ENCODE data around the gene DSCAML1.

Gene DSCAML1

GRCh38 chr11:117830674-117831351 is 33.8 kb upstream of the DSCAML1 start:
- DNase-seq: no peak

DNA sequence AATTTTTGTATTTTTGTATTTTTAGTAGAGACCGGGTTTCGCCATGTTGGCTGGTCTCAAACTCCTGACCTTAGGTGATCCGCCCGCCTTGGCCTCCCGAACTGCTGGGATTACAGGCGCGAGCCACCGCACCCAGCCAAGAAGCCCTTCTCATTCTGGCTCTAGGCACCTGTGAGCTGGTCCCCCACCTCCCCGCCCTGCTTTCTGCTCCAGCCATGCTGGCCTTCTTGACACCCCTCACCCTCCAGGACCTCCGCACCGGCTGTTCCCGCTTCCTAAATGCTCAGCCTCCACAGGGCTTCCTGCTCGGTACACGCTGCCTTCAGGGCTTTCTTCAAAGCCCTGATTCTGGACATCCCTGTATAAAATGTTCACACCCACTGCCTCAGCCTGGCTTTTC is 33.1 kb upstream of the DSCAML1 start:
- DNase-seq: no peak

DNA sequence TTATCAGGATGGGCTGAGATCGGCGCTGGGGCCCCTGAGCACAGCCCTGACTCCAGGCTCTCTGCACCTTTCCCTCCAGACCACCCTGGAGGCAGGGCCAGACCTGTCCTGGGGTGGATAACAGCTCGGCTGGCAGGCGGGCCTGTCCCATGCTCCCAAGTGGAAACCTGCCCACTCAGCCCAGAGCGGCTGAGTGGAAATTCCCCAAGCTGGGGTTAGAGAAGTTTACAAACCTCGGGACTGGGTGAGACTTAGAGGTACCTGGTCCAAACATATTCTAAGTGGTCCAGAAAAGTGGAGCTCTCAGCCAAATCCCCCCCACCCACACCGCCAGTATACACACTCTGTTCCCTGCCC is 32.3 kb upstream of the DSCAML1 start:
- no peak for DNase-seq

DNA sequence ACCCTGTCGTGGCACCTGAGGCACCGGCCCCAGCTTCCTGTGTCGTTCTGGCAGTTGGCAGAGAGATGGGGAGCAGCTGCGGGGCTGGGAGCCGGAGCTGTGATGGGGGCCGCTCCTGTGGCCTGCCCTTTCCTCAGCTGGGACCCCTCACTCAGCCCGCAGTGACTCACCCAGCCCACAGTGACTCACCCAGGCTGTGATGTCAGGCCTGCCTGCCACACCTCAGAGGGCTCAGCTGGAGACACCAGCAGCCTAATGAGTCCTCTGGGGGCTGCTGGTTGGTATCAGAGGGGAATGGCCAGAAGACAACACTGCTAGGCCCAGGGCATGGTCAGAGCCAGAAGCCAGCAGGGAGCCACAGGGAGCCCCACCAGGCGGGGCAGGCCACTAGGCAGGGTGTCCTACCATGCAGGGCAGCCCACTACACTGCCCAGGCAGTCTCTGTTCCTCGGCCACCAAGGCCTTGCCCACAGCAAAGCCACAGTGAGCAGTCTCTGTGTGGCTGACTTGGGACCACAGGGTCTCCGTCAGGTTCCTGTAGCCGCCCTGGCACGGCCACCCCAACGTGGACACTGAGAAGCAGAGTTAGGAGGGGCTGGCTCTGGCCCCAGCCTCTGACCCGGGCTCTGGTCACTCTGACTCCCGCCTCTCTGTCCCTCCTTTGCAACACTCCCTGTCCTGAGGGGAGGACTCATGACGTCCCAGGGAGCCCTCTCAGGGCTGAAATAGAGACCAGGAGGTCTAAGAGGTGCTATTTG is 31.8 kb upstream of the DSCAML1 start:
- DNase-seq: no peak

GRCh38 chr11:117827521-117828511 is 30.8 kb upstream of the DSCAML1 start:
- no peak for DNase-seq

DNA sequence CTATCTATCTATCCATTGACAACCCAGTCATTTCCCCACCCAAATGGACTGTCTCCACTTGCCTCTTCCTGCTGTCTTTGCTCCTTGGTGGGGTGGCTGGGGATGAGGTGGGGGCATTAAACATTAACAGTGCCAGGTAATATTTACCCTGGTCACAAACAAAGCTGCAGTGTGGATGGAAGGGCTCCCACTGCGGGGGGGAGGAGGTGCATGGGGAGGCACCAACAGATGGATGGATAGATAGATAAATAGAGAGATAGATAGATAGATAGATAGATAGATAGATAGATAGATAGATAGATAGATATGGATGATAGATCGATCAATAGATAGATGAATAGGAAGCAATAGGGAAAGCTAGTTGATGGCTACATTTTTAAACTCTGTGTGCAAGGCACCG is 29.8 kb upstream of the DSCAML1 start:
- DNase-seq: no peak

- DNase-seq: no peak
Measured at GRCh38 chr11:117826190-117826570, 29.2 kb upstream of the DSCAML1 start.

GRCh38 chr11:117825538-117826189 is 28.6 kb upstream of the DSCAML1 start:
- DNase-seq: no peak

DNA sequence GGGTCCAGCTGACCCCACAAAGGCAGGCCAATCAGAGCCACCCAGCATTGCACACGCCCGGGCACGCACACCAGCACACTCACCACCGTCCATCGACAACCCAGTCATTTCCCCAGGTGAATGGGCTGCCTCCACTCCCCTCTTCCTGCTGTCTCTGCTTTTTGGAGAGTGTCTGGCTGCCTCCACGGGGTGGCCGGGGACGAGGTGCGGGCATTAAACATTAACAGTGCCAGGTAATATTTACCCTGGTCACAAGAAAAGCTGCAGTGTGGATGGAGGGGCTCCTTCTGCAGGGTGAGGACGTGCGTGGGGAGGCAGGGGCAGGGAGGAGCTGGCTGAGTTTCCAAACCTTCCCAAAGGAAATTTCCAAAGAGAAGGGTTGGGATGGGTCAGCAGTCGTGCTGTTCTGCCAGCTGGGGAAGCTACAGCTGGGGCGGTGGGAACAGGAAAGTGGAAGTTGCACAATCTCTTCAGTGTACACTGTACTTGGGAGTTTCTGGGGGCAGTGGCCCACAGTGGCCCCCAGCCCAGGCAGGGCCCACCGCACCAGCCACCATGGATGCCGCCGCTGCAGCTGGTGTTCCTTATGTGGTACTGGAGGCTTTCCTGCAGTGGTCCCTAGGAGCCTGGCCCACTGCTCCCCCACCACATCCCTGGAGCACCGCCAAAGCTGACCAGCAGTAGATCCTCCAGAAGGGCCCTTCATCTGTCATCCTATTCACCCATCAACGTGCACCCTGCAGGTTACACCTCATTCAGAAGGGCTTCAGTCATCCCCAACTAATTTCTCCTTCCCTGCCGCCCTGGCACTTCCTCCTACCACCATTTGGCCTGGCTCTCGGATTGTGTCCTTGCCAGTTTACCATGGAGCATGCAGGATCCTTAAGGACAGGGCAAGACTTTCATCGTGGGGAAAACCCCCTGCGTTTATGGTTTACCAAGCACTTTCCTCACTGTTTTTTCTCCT is 27.8 kb upstream of the DSCAML1 start, which contains the start of gene FXYD2:
Gene FXYD2 (minus strand): TSS at position 174 of the 967 bp plus-strand sequence. CDS start 66 bp downstream, at position 108.
- DNase-seq: no peak

- no peak for DNase-seq
Measured at GRCh38 chr11:117823946-117824420, 27.0 kb upstream of the DSCAML1 start.

GRCh38 chr11:117823294-117823945 is 26.4 kb upstream of the DSCAML1 start:
- DNase-seq: peak; percentile 59 to 74

GRCh38 chr11:117822074-117823033 is 25.3 kb upstream of the DSCAML1 start:
- DNase-seq: peak; percentile 38 to 77

DNA sequence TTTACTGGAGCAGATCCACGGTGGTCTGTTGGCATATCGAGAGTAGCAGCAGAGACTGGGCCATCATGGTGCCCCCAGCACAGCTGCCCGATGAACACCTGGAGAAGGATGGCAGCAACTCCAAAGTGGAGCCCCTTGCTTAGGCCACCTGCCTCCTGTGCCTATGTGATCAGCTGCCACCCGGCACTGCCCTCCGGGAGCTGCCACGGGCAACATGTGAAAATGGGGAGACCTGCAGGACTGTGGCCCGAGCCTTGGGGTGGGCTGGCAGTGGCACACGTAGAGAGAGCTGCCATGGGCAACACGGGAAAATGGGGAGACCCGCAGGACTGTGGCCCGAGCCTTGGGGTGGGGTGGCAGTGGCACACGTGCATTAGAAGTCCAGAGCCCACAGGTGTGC is 24.4 kb upstream of the DSCAML1 start:
- no peak for DNase-seq

- DNase-seq: peak in 1 of 2 experiments; percentile 47
Measured at GRCh38 chr11:117820516-117820915, 23.5 kb upstream of the DSCAML1 start.

DNA sequence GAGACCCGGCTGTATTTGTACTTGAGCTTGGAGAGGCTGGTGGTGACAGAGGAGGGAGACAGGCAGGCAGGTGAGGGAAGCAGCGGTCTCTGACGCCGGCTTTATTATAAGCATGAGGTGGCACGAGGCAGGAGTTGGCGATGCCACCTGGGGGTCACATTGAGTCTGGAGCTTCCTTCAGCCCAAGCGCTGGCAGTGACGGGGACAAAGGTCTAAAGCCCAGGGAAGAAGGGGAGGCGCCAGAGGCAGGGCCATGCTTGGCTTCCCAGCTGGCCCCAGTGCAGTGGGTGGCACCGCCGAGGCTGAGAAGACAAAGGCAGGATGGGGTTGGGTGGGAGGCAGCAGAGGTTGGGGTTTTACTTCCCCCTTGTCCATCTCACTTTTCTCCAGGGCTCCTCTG is 23.1 kb upstream of the DSCAML1 start:
- DNase-seq: peak; percentile 77 to 85

DNA sequence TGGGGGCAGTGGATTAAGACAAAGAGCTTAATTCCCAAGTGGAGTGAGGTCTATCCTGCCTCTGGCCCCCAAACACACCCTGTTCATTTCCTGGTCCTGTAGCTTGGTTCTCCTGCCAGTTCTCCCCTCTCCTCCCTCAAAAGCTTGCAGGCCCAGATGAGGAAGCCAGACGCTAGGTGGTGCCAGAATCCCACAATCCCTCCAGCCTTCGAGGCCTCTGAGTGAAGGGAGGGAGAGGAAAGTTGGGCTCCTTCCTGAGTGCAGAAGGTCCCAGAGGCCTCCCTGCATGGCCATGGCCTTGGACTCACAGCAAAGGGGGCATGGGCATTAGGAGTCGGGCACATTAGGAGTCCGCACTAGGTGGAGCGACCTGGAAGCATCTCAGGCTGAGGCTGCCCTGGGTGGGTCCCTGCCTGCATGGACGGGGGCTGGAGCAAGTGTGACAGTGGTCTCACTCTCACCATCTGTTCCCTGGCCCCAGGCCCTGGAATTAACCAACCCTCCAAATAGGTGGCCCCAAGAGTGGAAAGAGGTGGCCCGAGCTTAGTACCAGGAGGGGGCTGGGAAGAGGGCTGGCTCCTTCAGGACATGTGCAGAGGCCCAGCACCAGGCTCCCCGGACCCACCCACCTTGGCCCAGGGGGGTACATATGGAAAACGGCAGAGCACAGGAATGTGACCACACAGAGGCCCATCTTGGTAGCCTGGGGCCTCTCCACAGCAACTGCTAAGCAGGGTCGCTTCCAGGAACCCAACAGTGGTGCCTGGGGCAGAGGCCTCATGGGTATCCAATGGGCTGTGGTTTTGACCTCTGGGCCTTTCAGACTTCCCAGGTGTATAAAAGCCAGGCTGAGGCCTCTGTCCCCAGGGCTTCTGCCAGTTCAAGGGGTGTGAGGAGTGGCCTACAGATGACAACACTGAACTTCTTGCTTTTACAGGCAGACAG is 22.4 kb upstream of the DSCAML1 start:
- peak; percentile 90 to 99 for DNase-seq

GRCh38 chr11:117818041-117818873 is 21.2 kb upstream of the DSCAML1 start:
- DNase-seq: no peak
